SK-N-SH (cell line): ENCODE data around the gene RFX4. TPM values are rescaled to one million over a fixed set of nuclear protein-coding genes. Genes with fewer than 3 reads are reported as not detected.

Experiments used
- CTCF ChIA-PET: fragments of 300-600, 350-600 bp; formaldehyde crosslinking; extraction: SDS; loops from one replicate; lab custom pipeline; 2021; lab: Yijun Ruan, JAX
- POLR2A ChIA-PET: fragments of 350-600 bp; sonication (Branson Sonifier 250); formaldehyde crosslinking; extraction: SDS; loops from one replicate; lab custom pipeline; 2020; ENCODE audit warnings: antibody characterized with exemption, inconsistent platforms; lab: Yijun Ruan, JAX
- DNase-seq: peaks from one replicate; pipeline ENCODE4 v3.0.0; 2012
- H2AFZ ChIP-seq: fragments of 200-600 bp; sonication (generic); 2 replicates; pipeline ENCODE4 v1.8.1; 2016; ENCODE audit warnings: antibody characterized with exemption, mild to moderate bottlenecking, low read depth
- H3F3A ChIP-seq: fragments of 200-600 bp; sonication (generic); replicated peaks from 2 replicates; pipeline ENCODE3; 2016; ENCODE audit warnings: antibody characterized with exemption, mild to moderate bottlenecking; ENCODE audit not compliant: insufficient read depth
- H3K27ac ChIP-seq, 2 experiments: fragments of 200-500 bp in 1 of 2; fragments of 200-600 bp in 1 of 2; sonication (Bioruptor generic) in 1 of 2; sonication (generic), shearing (Covaris generic) in 1 of 2; 2 replicates each; pipeline versions ENCODE4 v1.5.1 to v1.6.1; 2014 to 2016; ENCODE audit warnings: low read depth in 2 of 2, inconsistent platforms in 1 of 2, low read length in 1 of 2, mild to moderate bottlenecking in 1 of 2, mixed read lengths in 1 of 2
- H3K27me3 ChIP-seq: fragments of 200-600 bp; sonication (generic), shearing (Covaris generic); 2 replicates; pipeline ENCODE4 v1.6.1; 2016; ENCODE audit warnings: mixed run types; ENCODE audit not compliant: insufficient read depth
- H3K36me3 ChIP-seq, 2 experiments: fragments of 200-500 bp in 1 of 2; fragments of 200-600 bp in 1 of 2; sonication (Bioruptor generic) in 1 of 2; sonication (generic) in 1 of 2; replicated peaks in 1 of 2; 2 replicates each; pipeline versions ENCODE3 to v1.5.1; 2014 to 2016; ENCODE audit warnings: low read length in 1 of 2, mild to moderate bottlenecking in 1 of 2; ENCODE audit not compliant: insufficient read depth in 2 of 2, control insufficient read depth in 1 of 2
- H3K4me1 ChIP-seq, 2 experiments: fragments of 200-500 bp in 1 of 2; fragments of 200-600 bp in 1 of 2; sonication (Bioruptor generic) in 1 of 2; sonication (generic), shearing (Covaris generic) in 1 of 2; 2 replicates each; pipeline versions ENCODE4 v1.5.1 to v1.6.1; 2014 to 2016; ENCODE audit warnings: low read depth in 1 of 2, low read length in 1 of 2, mixed run types in 1 of 2; ENCODE audit not compliant: insufficient read depth in 2 of 2, control insufficient read depth in 1 of 2
- H3K4me2 ChIP-seq: fragments of 200-600 bp; sonication (generic), shearing (Covaris generic); 2 replicates; pipeline ENCODE4 v1.6.1; 2017; ENCODE audit warnings: mixed run types
- H3K4me3 ChIP-seq, 2 experiments: fragments of 200-500 bp in 1 of 2; fragments of 200-600 bp in 1 of 2; sonication (Bioruptor generic) in 1 of 2; sonication (generic), shearing (Covaris generic) in 1 of 2; 2 replicates each; pipeline versions ENCODE4 v1.5.1 to v1.8.1; 2014 to 2016; ENCODE audit warnings: low read depth in 2 of 2, inconsistent platforms in 1 of 2, low read length in 1 of 2, mild to moderate bottlenecking in 1 of 2, mixed read lengths in 1 of 2, moderate library complexity in 1 of 2
- H3K79me2 ChIP-seq: fragments of 200-600 bp; sonication (generic); 2 replicates; pipeline ENCODE4 v1.8.1; 2017; ENCODE audit warnings: mild to moderate bottlenecking; ENCODE audit not compliant: insufficient read depth
- H3K9ac ChIP-seq: fragments of 200-600 bp; sonication (generic); 2 replicates; pipeline ENCODE4 v1.6.1; 2017; ENCODE audit warnings: mixed run types
- H3K9me2 ChIP-seq: fragments of 200-600 bp; sonication (generic); 2 replicates; pipeline ENCODE4 v1.6.1; 2017; ENCODE audit warnings: mixed run types
- H3K9me3 ChIP-seq: fragments of 200-600 bp; sonication (generic); 2 replicates; pipeline ENCODE4 v1.6.1; 2017; ENCODE audit warnings: mixed run types, mild to moderate bottlenecking, moderate library complexity
- H4K20me1 ChIP-seq: fragments of 200-600 bp; sonication (generic); 2 replicates; pipeline ENCODE4 v1.6.1; 2017; ENCODE audit warnings: mild to moderate bottlenecking, mixed run types; ENCODE audit not compliant: insufficient read depth
- CHD2 ChIP-seq: fragments of 150-350 bp; IDR thresholded peaks from 2 replicates; pipeline ENCODE4 v1.6.1; 2018; ENCODE audit warnings: low read length; ENCODE audit not compliant: partially characterized antibody
- ELF1 ChIP-seq: IDR thresholded peaks from 2 replicates; pipeline ENCODE4 v1.4.0; 2012
- FOXJ3 ChIP-seq: sonication (generic); formaldehyde crosslinking; IDR thresholded peaks from 2 replicates; pipeline ENCODE4 v1.5.1; 2020; ENCODE audit warnings: mild to moderate bottlenecking, missing genetic modification reagents
- FOXM1 ChIP-seq: IDR thresholded peaks from 2 replicates; pipeline ENCODE4 v1.4.0; 2012; ENCODE audit warnings: low read depth, mild to moderate bottlenecking
- GABPA ChIP-seq: IDR thresholded peaks from 2 replicates; pipeline ENCODE4 v1.4.0; 2012; ENCODE audit warnings: low read depth, mild to moderate bottlenecking
- GATA2 ChIP-seq: sonication (generic); formaldehyde crosslinking; IDR thresholded peaks from 2 replicates; pipeline ENCODE4 v1.5.0; 2020; ENCODE audit warnings: mild to moderate bottlenecking, missing genetic modification reagents
- JUND ChIP-seq: IDR thresholded peaks from 2 replicates; pipeline ENCODE4 v1.4.0; 2012
- MEF2A ChIP-seq: IDR thresholded peaks from 2 replicates; pipeline ENCODE4 v1.4.0; 2012; ENCODE audit warnings: low read depth, borderline replicate concordance
- NRF1 ChIP-seq: IDR thresholded peaks from 2 replicates; pipeline ENCODE4 v1.6.1; 2012; ENCODE audit warnings: low read depth, mild to moderate bottlenecking, low read length
- POLR2AphosphoS5 ChIP-seq: IDR thresholded peaks from 2 replicates; pipeline ENCODE4 v1.6.1; 2012; ENCODE audit warnings: low read depth, low read length
- RCOR1 ChIP-seq: fragments of 150-350 bp; IDR thresholded peaks from 2 replicates; pipeline ENCODE4 v1.6.1; 2017; ENCODE audit warnings: antibody characterized with exemption, low read length
- RXRA ChIP-seq: IDR thresholded peaks from 2 replicates; pipeline ENCODE4 v1.4.0; 2012; ENCODE audit warnings: low read depth, mild to moderate bottlenecking, borderline replicate concordance
- SIN3A ChIP-seq: IDR thresholded peaks from 2 replicates; pipeline ENCODE4 v1.6.1; 2012; ENCODE audit warnings: low read depth, mild to moderate bottlenecking, low read length, moderate library complexity, borderline replicate concordance
- SMC3 ChIP-seq: IDR thresholded peaks from 2 replicates; pipeline ENCODE4 v1.6.1; 2012; ENCODE audit warnings: low read depth, low read length, improper control_type of control experiment
- TAF1 ChIP-seq: IDR thresholded peaks from 2 replicates; pipeline ENCODE4 v1.6.1; 2012; ENCODE audit warnings: low read depth, mild to moderate bottlenecking, low read length, moderate library complexity, borderline replicate concordance
- TCF12 ChIP-seq: IDR thresholded peaks from 2 replicates; pipeline ENCODE4 v1.4.0; 2012
- WGBS: methylation state at CpG from one replicate; pipeline ENCODE4 v1.1.6; 2017; ENCODE audit warnings: low lambda C conversion rate; 5-methylcytosine and 5-hydroxymethylcytosine counted together
- polyA plus RNA-seq, 3 experiments: library from polyadenylated mRNA; depleted of rRNA; stranded (reverse); fragments of >200 nt; gene quantifications; 2 replicates each; pipeline ENCODE4 v1.2.3, GENCODE V29; 2012
- TF ChIP-seq, protein P1 (sequence below): fragments of 150-350 bp; IDR thresholded peaks from 2 replicates; pipeline ENCODE4 v1.6.1; 2017; ENCODE audit warnings: antibody characterized with exemption, low read length, low read depth, borderline replicate concordance
- TF ChIP-seq, protein P2 (sequence below): IDR thresholded peaks from 2 replicates; pipeline ENCODE4 v1.4.0; 2012; ENCODE audit warnings: low read depth, borderline replicate concordance
- TF ChIP-seq, protein P3 (sequence below): IDR thresholded peaks from 2 replicates; pipeline ENCODE4 v1.4.0; 2012; ENCODE audit warnings: low read depth, borderline replicate concordance
- TF ChIP-seq, protein P4 (sequence below): IDR thresholded peaks from 2 replicates; pipeline ENCODE4 v1.6.1; 2012; ENCODE audit warnings: mild to moderate bottlenecking, low read depth, low read length, moderate library complexity

Gene RFX4
- polyA plus RNA-seq, 1 of the 3 experiments (the other 2 are of a cell fraction), result not detected

DNA sequence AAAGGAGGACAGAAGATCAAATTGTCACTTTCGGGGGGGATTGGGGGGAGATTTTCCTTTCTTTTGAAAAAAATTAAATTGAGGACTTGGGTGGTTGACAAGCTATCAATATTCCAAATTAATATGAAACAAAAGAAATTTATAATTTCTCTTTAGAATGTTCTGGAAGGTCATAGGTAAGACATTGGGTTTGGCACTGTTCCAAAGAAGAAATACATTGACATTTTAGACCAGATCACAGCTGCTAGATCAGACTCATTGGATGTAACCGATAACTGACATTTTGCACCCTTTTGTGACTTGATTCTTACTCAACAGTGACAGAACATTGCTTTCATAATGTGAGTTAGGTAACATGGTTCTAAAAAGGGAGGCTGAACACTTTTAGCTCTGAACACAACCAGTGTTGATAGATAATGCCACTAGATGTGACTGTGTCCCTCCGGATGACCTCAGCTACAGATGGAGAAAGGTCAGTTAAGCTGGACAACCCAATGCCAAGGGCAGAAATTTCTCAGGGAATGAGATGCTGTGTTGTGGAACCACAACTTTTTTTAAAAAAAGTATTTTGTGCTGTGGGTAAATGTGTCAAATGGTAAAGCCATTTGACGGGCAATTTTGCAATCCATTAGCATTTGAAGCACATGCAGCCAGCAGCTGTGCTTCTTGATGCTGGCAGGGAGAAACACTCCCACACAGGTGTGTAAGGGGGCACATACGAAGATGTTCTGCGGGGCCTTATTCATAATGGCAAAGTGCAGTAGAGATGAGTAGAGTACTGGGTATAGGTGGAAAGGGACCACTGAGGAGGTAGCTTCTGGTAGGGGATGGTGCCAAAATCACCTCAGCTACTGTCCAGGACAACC lies 62.9 kb downstream of the RFX4 start:
- Histone ChIP-seq H2AFZ (no peak overlapping the region), H3K4me2 (no peak overlapping the region), H3K4me1 (no peaks in the 10 kb centered on the region), H3K27ac (no peak overlapping the region), H3K79me2 (no peaks in the 10 kb centered on the region), H3K9me2 (no peaks in the 10 kb centered on the region), H3K27me3 (no peaks in the 10 kb centered on the region), H3K36me3 (no peaks in the 10 kb centered on the region), H3K9ac (no peak overlapping the region), H4K20me1 (no peaks in the 10 kb centered on the region), H3F3A (no peaks in the 10 kb centered on the region), H3K4me3 (no peak overlapping the region), H3K9me3 (no peaks in the 10 kb centered on the region)
- TF ChIP-seq NRF1 (no peak), SMC3 (no peak), FOXJ3 (no peak), CHD2 (no peak), SIN3A (no peak), JUND (no peak), FOXM1 (no peak), ELF1 (no peak), GATA2 (CRISPR knock-in tag) (no peak), MEF2A (no peak), TAF1 (no peak)
- TF ChIP-seq, protein P1, sequence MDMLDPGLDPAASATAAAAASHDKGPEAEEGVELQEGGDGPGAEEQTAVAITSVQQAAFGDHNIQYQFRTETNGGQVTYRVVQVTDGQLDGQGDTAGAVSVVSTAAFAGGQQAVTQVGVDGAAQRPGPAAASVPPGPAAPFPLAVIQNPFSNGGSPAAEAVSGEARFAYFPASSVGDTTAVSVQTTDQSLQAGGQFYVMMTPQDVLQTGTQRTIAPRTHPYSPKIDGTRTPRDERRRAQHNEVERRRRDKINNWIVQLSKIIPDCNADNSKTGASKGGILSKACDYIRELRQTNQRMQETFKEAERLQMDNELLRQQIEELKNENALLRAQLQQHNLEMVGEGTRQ, result no peak
- TF ChIP-seq, protein P2, sequence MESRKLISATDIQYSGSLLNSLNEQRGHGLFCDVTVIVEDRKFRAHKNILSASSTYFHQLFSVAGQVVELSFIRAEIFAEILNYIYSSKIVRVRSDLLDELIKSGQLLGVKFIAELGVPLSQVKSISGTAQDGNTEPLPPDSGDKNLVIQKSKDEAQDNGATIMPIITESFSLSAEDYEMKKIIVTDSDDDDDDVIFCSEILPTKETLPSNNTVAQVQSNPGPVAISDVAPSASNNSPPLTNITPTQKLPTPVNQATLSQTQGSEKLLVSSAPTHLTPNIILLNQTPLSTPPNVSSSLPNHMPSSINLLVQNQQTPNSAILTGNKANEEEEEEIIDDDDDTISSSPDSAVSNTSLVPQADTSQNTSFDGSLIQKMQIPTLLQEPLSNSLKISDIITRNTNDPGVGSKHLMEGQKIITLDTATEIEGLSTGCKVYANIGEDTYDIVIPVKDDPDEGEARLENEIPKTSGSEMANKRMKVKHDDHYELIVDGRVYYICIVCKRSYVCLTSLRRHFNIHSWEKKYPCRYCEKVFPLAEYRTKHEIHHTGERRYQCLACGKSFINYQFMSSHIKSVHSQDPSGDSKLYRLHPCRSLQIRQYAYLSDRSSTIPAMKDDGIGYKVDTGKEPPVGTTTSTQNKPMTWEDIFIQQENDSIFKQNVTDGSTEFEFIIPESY, result no peak
- ChIA-PET POLR2A (no interaction called here), CTCF (interaction anchor here (0.5 kb wide), 1 partner anchor 76 kb away, joined by 3 read pairs; no protein-coding TSS in a partner anchor)
- DNase-seq, result no peak
- 71% methylated on average over 6 of the region's 6 CpGs for WGBS

DNA sequence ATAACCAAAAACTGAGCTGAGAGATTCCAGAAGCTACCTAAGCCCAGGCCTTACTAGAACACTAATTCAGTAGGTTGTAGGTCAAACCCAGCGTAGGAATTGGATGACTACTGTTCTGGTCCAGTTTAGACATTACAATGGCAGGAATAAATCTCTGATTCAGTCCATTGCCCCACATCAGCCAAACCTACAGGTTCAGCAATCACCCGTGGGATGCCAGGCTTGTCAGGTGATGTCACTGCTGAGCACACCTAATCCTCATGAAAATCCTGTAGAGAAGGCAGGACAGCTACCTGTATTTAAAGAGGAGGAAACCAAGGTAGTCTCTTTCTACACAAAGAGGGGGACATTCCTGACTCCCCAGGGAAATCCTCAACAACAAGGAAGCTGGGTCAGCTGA lies 63.7 kb downstream of the RFX4 start:
- DNase-seq, result no peak
- H3F3A ChIP-seq, result no peaks in the 10 kb centered on the region
- ChIA-PET CTCF (interaction anchor here (0.5 kb wide), 1 partner anchor 76 kb away, joined by 3 read pairs; no protein-coding TSS in a partner anchor), POLR2A (no interaction called here)
- H3K9me3 ChIP-seq, result no peaks in the 10 kb centered on the region
- no peaks in the 10 kb centered on the region for H3K27me3 ChIP-seq
- no peaks in the 10 kb centered on the region for H4K20me1 ChIP-seq
- no peaks in the 10 kb centered on the region for H3K4me1 ChIP-seq
- no peak overlapping the region for H3K4me3 ChIP-seq
- H3K79me2 ChIP-seq, result no peaks in the 10 kb centered on the region
- no peak overlapping the region for H3K4me2 ChIP-seq
- H3K36me3 ChIP-seq, result no peaks in the 10 kb centered on the region
- 65% methylated on average over 2 of the region's 2 CpGs for WGBS
- no peak overlapping the region for H3K9ac ChIP-seq
- no peak overlapping the region for H2AFZ ChIP-seq
- no peaks in the 10 kb centered on the region for H3K9me2 ChIP-seq
- no peak overlapping the region for H3K27ac ChIP-seq
- TF ChIP-seq TAF1 (no peak), RXRA (no peak), GATA2 (CRISPR knock-in tag) (no peak), POLR2AphosphoS5 (no peak), TCF12 (no peak), RCOR1 (no peak), FOXJ3 (no peak), MEF2A (no peak), GABPA (no peak)
- TF ChIP-seq, protein P3, sequence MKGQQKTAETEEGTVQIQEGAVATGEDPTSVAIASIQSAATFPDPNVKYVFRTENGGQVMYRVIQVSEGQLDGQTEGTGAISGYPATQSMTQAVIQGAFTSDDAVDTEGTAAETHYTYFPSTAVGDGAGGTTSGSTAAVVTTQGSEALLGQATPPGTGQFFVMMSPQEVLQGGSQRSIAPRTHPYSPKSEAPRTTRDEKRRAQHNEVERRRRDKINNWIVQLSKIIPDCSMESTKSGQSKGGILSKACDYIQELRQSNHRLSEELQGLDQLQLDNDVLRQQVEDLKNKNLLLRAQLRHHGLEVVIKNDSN, result no peak
- TF ChIP-seq, protein P4, sequence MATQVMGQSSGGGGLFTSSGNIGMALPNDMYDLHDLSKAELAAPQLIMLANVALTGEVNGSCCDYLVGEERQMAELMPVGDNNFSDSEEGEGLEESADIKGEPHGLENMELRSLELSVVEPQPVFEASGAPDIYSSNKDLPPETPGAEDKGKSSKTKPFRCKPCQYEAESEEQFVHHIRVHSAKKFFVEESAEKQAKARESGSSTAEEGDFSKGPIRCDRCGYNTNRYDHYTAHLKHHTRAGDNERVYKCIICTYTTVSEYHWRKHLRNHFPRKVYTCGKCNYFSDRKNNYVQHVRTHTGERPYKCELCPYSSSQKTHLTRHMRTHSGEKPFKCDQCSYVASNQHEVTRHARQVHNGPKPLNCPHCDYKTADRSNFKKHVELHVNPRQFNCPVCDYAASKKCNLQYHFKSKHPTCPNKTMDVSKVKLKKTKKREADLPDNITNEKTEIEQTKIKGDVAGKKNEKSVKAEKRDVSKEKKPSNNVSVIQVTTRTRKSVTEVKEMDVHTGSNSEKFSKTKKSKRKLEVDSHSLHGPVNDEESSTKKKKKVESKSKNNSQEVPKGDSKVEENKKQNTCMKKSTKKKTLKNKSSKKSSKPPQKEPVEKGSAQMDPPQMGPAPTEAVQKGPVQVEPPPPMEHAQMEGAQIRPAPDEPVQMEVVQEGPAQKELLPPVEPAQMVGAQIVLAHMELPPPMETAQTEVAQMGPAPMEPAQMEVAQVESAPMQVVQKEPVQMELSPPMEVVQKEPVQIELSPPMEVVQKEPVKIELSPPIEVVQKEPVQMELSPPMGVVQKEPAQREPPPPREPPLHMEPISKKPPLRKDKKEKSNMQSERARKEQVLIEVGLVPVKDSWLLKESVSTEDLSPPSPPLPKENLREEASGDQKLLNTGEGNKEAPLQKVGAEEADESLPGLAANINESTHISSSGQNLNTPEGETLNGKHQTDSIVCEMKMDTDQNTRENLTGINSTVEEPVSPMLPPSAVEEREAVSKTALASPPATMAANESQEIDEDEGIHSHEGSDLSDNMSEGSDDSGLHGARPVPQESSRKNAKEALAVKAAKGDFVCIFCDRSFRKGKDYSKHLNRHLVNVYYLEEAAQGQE, result no peak
